Fibroblast of the aortic adventitia (primary cell): Measurements from ENCODE around the gene DYNC1LI2. TPM values are rescaled to one million over a fixed set of nuclear protein-coding genes. Genes with fewer than 3 reads are reported as not detected.

Experiments
- DNase-seq: peaks from one replicate; pipeline ENCODE4 v3.0.0-alpha.2; 2010; ENCODE audit warnings: low read depth
- H3K4me3 ChIP-seq: 2 replicates; pipeline ENCODE4 v1.5.1; 2011; ENCODE audit warnings: low read depth, mild to moderate bottlenecking, control low read depth, low read length, moderate library complexity
- CTCF ChIP-seq: IDR thresholded peaks from 2 replicates; pipeline ENCODE4 v1.5.1; 2011; ENCODE audit warnings: mild to moderate bottlenecking, low read length, control low read depth, inconsistent platforms; ENCODE audit not compliant: insufficient read depth
- total RNA-seq: library from RNA; depleted of rRNA; stranded (reverse); fragments of >200 nt; gene quantifications from 2 replicates; pipeline ENCODE4 v1.2.3, GENCODE V29; 2012; ENCODE audit warnings: low replicate concordance

The DYNC1LI2 gene
- total RNA-seq, 1 donor, result 148 TPM

GRCh38 chr16:66713076-66713475, 38.3 kb downstream of the DYNC1LI2 start:
- DNase-seq, result no peak

GRCh38 chr16:66712512-66712911, 38.9 kb downstream of the DYNC1LI2 start:
- no peak for DNase-seq
- TF ChIP-seq CTCF, result no peak
- H3K4me3 ChIP-seq, result no peak overlapping the region

More at GRCh38 chr16:66713076-66713475, 38.3 kb downstream of the DYNC1LI2 start:
- no peak for TF ChIP-seq CTCF
- no peak overlapping the region for H3K4me3 ChIP-seq

GRCh38 chr16:66711581-66711980, 39.8 kb downstream of the DYNC1LI2 start:
- no peak for DNase-seq
- H3K4me3 ChIP-seq, result no peak overlapping the region
- no peak for TF ChIP-seq CTCF

- no peak for DNase-seq
- no peak for TF ChIP-seq CTCF
- no peak overlapping the region for H3K4me3 ChIP-seq
These were observed 44.9 kb downstream of the DYNC1LI2 start for GRCh38 chr16:66706506-66706880.

GRCh38 chr16:66705790-66706505, 45.5 kb downstream of the DYNC1LI2 start:
- TF ChIP-seq CTCF, result no peak
- H3K4me3 ChIP-seq, result no peak overlapping the region
- DNase-seq, result peak; percentile 61

GRCh38 chr16:66703406-66704215, 47.8 kb downstream of the DYNC1LI2 start:
- peak; percentile 62 for DNase-seq

More at GRCh38 chr16:66703406-66704215, 47.8 kb downstream of the DYNC1LI2 start:
- no peak overlapping the region for H3K4me3 ChIP-seq
- TF ChIP-seq CTCF, result no peak
